ENCODE data around the gene TMTC2. TPM values are rescaled to one million over a fixed set of nuclear protein-coding genes. Genes with fewer than 3 reads are reported as not detected.

Gene TMTC2
- total and polyA plus RNA-seq, 2 experiments from 2014 or later: 0.36 to 5.6 TPM

- no peak overlapping the region for H3K9ac ChIP-seq
- no peak overlapping the region for H2AFZ ChIP-seq
- no peaks in the 10 kb centered on the region for H3K27me3 ChIP-seq (replicated peaks; ENCODE audit: insufficient read depth)
- no peaks in the 10 kb centered on the region; the same call in 1 of the 2 replicates for H3K9me2 ChIP-seq (ENCODE audit: insufficient read depth)
- no peaks in the 10 kb centered on the region for H4K20me1 ChIP-seq (ENCODE audit: insufficient read depth)
- H3K27ac ChIP-seq: no peak overlapping the region
- peaks cover 18% of the 10 kb centered on the region for H3K4me1 ChIP-seq (ENCODE audit: insufficient read depth)
- DNase-seq: no peak
- H3K9me3 ChIP-seq (ENCODE audit: low read depth): no peaks in the 10 kb centered on the region
- 0 out of 2 replicates have a peak, but pooled peaks cover 5% of the 10 kb centered on the region for H3F3A ChIP-seq (ENCODE audit: insufficient read depth)
- no peak overlapping the region for H3K4me2 ChIP-seq (ENCODE audit: unreplicated experiment)
- 63 to 64% methylated on average over 5 of the region's 5 CpGs for WGBS, 2 experiments (ENCODE audit: low coverage in 1 of 2, low lambda C conversion rate in 2 of 2, missing lambda C conversion rate in 2 of 2)
- TF ChIP-seq EZH2phosphoT487 (IDR thresholded peaks at IDR 0.05; ENCODE audit: insufficient read depth, low read depth) (no peak), EZH2 (IDR thresholded peaks at IDR 0.05; ENCODE audit: insufficient read depth, poor library complexity, severe bottlenecking) (no peak)
- H3K79me2 ChIP-seq (ENCODE audit: insufficient read depth): no peaks in the 10 kb centered on the region
- no peaks in the 10 kb centered on the region for H3K36me3 ChIP-seq (ENCODE audit: low read depth)
- H3K4me3 ChIP-seq: no peak overlapping the region
- in situ Hi-C loops (cut with MboI): no loop called here
Observed at GRCh38 chr12:83158613-83159207, 472.0 kb downstream of the TMTC2 start.

GRCh38 chr12:83161456-83161855, 474.8 kb downstream of the TMTC2 start:
- in situ Hi-C loops (cut with MboI): no loop called here
- H3K9me3 ChIP-seq (ENCODE audit: low read depth): no peaks in the 10 kb centered on the region
- H3K4me2 ChIP-seq (ENCODE audit: unreplicated experiment): peak overlapping the region; percentile 15
- H3K36me3 ChIP-seq (ENCODE audit: low read depth): no peaks in the 10 kb centered on the region
- WGBS, 2 experiments (ENCODE audit: low coverage in 1 of 2, low lambda C conversion rate in 2 of 2, missing lambda C conversion rate in 2 of 2): 0 to 3% methylated on average over 1 of the region's 1 CpG
- no peak overlapping the region for H2AFZ ChIP-seq
- H3K79me2 ChIP-seq (ENCODE audit: insufficient read depth): no peaks in the 10 kb centered on the region
- H3K9ac ChIP-seq: no peak overlapping the region
- no peak overlapping the region for H3K4me3 ChIP-seq
- TF ChIP-seq EZH2 (IDR thresholded peaks at IDR 0.05; ENCODE audit: insufficient read depth, poor library complexity, severe bottlenecking): no peak
- TF ChIP-seq EZH2phosphoT487 (IDR thresholded peaks at IDR 0.05; ENCODE audit: insufficient read depth, low read depth): no peak
- H3F3A ChIP-seq (ENCODE audit: insufficient read depth): 0 out of 2 replicates have a peak, but pooled peaks cover 5% of the 10 kb centered on the region
- H3K4me1 ChIP-seq (ENCODE audit: insufficient read depth): peaks cover 18% of the 10 kb centered on the region
- H3K9me2 ChIP-seq (ENCODE audit: insufficient read depth): no peaks in the 10 kb centered on the region; the same call in 1 of the 2 replicates
- no peak overlapping the region; the same call in none of the 2 replicates for H3K27ac ChIP-seq
- peak; percentile 75 for DNase-seq
- no peaks in the 10 kb centered on the region for H3K27me3 ChIP-seq (replicated peaks; ENCODE audit: insufficient read depth)
- no peaks in the 10 kb centered on the region for H4K20me1 ChIP-seq (ENCODE audit: insufficient read depth)

GRCh38 chr12:83168751-83169150, 482.0 kb downstream of the TMTC2 start:
- Histone ChIP-seq H3K9ac (no peak overlapping the region), H3K27me3 (replicated peaks; ENCODE audit: insufficient read depth) (no peaks in the 10 kb centered on the region), H3K9me3 (ENCODE audit: low read depth) (no peaks in the 10 kb centered on the region), H3K4me2 (ENCODE audit: unreplicated experiment) (no peak overlapping the region), H3F3A (ENCODE audit: insufficient read depth) (no peaks in the 10 kb centered on the region), H3K9me2 (ENCODE audit: insufficient read depth) (no peaks in the 10 kb centered on the region), H3K4me1 (ENCODE audit: insufficient read depth) (no peaks in the 10 kb centered on the region), H3K36me3 (ENCODE audit: low read depth) (no peaks in the 10 kb centered on the region), H3K79me2 (ENCODE audit: insufficient read depth) (no peaks in the 10 kb centered on the region), H3K27ac (no peak overlapping the region), H4K20me1 (ENCODE audit: insufficient read depth) (no peaks in the 10 kb centered on the region), H2AFZ (no peak overlapping the region), H3K4me3 (no peak overlapping the region)
- in situ Hi-C loops (cut with MboI): no loop called here
- 31 to 41% methylated on average over 1 of the region's 1 CpG for WGBS, 2 experiments (ENCODE audit: low coverage in 1 of 2, low lambda C conversion rate in 2 of 2, missing lambda C conversion rate in 2 of 2)
- no peak for DNase-seq
- TF ChIP-seq EZH2phosphoT487 (IDR thresholded peaks at IDR 0.05; ENCODE audit: insufficient read depth, low read depth) (no peak), EZH2 (IDR thresholded peaks at IDR 0.05; ENCODE audit: insufficient read depth, poor library complexity, severe bottlenecking) (no peak)

- Histone ChIP-seq H3K27ac (no peak overlapping the region), H3K9me3 (ENCODE audit: low read depth) (no peaks in the 10 kb centered on the region), H2AFZ (peak overlapping the region; percentile 9; the same call in 1 of the 2 replicates), H3K36me3 (ENCODE audit: low read depth) (no peaks in the 10 kb centered on the region), H3K4me1 (ENCODE audit: insufficient read depth) (no peaks in the 10 kb centered on the region), H3K4me3 (no peak overlapping the region), H4K20me1 (ENCODE audit: insufficient read depth) (no peaks in the 10 kb centered on the region), H3F3A (ENCODE audit: insufficient read depth) (no peaks in the 10 kb centered on the region), H3K79me2 (ENCODE audit: insufficient read depth) (no peaks in the 10 kb centered on the region), H3K9me2 (ENCODE audit: insufficient read depth) (no peaks in the 10 kb centered on the region), H3K4me2 (ENCODE audit: unreplicated experiment) (peak overlapping the region; percentile 34), H3K27me3 (replicated peaks; ENCODE audit: insufficient read depth) (no peaks in the 10 kb centered on the region), H3K9ac (no peak overlapping the region)
- in situ Hi-C loops (cut with MboI): no loop called here
- DNase-seq: peak; percentile 64
- no peak for TF ChIP-seq EZH2 (IDR thresholded peaks at IDR 0.05; ENCODE audit: insufficient read depth, poor library complexity, severe bottlenecking)
- no peak for TF ChIP-seq EZH2phosphoT487 (IDR thresholded peaks at IDR 0.05; ENCODE audit: insufficient read depth, low read depth)
- 0 to 3% methylated on average over 2 of the region's 2 CpGs for WGBS, 2 experiments (ENCODE audit: low coverage in 1 of 2, low lambda C conversion rate in 2 of 2, missing lambda C conversion rate in 2 of 2)
Observed at GRCh38 chr12:83172441-83172840, 485.7 kb downstream of the TMTC2 start.

All from GM23248 (cell line).